Stimulated activated CD8-positive, alpha-beta memory T cell treated with anti-CD3 and anti-CD28 coated beads, Interleukin-12 subunit alpha, Interleukin-12 subunit beta, amount 100 ng/mL, for 24 hours (primary cell): Measurements from ENCODE around the gene PLEKHA6.

Experiments
- DNase-seq: peaks from one replicate; pipeline ENCODE4 v3.0.0-alpha.2; 2020; ENCODE audit errors: extremely low read depth

Gene PLEKHA6

DNA sequence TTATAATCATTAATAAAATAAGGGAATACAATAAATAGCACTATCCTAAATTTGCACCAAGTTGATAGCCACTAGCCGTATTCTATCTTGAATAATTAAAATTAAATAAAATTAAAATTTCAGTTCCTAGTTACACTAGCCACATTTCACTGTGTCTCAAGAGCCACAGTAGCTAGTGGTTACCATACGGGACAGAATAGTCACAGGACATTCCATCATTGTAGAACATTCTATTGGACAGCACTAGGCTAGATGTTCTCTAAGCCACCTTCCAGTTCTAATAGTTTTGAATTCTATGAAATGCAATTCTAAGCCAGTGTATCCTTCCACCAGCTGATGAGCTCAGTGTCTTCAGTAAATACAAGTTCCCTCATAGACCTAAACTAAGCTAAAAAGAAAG lies 74.8 kb downstream of the PLEKHA6 start:
- DNase-seq = no peak

DNA sequence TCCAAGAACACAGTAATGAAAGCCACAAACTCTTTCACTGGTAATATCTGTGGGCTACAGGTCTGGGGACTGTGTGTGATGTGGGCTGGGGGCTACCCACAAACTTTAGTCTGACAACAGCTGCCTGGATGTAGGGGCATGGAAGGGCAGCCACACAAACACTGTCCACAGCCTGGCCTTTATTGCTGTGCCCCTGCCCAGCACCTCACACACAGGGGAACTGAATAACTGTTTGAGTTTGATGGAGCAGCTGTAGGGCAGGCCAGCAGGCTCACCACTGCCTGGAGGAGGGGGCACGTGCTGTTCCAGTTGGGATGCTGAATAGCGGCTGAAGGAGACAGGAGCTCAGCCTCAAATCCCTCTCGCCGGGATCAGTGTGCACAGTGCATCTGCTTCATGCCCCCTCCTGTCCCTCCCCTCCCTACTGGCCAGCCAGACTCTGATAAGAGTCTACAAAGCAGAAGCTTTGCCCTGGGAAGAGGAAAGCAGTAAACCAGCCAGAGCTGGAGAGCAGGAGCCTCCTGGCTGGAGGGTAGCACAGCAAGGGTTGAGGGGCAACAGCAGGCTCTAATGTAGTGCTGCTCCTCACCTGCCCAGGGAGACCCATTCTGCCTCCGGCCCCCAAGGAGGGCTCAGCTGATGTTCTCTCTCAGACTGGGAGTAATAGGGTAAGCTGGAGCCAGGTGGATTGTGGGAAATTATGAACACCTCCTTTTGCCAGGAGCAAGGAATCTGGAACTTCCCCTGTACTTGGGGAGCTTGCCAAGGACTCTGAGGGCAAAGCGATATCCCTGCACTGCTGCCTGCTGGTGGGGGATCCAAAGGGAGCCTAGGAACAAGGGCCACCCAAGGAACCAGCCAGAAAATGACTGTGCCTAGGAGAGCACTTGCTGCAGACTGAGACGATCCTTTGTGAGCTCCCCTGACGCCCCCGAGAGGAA lies 75.7 kb downstream of the PLEKHA6 start:
- DNase-seq = no peak

DNA sequence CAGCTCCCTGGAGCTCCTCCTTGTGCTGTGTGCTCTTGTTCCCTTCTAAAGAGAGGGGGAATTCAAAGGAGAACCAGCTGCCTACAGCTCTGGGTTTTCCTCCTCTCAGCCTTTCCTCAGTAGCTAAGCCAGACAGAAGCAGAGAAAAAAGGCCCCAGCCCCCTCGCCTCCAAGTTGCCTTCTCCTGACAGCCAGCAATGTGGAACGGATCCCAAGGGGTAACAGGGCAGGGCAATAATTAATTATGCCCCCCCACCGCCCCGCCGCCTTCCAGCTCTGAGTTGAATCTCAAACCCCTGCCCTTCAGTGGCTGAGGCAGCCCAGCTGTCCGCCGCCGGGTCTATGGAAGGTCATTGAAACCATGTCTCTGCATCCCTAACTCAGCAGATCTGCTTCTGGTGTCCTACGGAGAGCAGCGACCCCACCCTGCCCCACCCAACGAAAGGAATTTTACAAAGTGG lies 76.9 kb downstream of the PLEKHA6 start:
- no peak for DNase-seq

DNA sequence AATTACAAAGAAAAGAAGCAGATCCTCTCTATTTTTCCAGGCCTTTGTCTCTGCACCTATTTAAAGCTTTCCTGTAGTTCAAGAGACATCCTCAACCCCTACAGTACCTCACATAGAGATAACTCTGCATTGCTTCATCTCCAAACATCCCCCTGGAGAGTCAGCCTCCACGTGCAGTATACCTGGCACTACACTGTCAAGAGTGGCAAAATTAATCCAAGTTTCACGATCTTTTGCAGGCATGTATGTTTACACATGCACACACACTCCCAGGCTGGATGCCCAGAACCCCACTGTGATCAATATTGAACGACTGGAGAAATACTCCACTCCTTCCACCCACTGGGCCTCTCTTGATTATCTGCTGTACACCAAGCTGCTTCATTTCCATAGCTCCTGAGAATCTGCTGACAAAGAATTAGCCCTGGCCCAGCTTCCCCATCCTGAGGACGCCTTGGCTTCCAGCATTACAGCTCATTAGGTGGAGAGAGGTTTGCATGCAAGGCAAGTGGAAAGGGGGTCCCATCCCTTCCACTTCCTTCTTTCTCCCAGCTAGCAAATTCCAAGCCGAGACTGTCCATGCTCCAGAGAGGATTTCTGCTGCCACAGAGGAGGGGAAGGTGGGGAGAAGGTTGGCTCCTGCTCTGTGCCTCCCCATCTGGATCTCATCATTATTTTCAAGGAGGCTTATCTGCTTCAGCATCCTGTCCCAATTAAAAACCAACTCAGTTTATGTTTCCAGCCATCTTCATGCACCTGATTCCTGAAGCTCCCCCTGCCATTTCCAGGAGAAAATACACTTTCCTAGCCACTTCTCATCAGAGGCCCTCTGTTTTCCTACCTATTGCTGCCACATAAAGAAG lies 79.4 kb downstream of the PLEKHA6 start:
- no peak for DNase-seq

DNA sequence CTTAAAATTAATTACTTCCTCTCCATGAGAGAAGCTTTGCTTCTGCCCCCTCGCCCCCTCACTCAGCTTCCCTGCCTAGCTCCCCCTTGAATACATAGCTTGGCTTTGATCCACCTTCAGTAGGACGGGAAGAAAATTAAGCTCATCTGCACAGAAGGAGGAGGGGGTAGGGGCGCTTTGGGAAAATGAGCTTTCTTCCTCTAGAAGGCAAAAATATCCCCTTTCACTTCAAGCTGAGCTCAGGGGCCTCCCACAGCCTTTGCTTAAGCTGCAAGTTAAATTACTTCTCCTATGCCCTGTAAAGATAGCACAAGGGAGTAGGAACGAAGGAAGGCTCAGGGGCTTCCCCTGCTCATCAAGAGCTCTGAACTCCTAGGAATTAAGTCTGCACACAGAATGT lies 80.8 kb downstream of the PLEKHA6 start:
- no peak for DNase-seq

DNA sequence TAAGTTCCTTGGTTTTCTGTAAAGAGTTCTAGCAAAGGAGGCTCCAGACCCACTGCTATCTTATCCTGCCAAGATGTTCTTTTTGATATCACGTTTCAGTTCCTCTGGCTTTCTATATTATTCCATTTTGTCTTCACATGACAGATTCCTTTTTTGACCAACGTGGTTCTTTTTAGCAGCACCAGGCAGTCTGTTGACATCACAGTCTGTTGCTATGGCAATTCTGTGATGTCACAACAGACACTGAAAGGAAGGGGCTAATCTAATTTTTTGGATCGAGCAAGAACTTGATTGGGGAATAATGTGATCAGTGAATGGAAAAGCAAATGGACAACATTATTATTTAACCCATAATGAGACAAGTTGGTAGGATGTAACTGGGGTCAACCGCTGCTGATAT lies 81.5 kb downstream of the PLEKHA6 start:
- DNase-seq = no peak

DNA sequence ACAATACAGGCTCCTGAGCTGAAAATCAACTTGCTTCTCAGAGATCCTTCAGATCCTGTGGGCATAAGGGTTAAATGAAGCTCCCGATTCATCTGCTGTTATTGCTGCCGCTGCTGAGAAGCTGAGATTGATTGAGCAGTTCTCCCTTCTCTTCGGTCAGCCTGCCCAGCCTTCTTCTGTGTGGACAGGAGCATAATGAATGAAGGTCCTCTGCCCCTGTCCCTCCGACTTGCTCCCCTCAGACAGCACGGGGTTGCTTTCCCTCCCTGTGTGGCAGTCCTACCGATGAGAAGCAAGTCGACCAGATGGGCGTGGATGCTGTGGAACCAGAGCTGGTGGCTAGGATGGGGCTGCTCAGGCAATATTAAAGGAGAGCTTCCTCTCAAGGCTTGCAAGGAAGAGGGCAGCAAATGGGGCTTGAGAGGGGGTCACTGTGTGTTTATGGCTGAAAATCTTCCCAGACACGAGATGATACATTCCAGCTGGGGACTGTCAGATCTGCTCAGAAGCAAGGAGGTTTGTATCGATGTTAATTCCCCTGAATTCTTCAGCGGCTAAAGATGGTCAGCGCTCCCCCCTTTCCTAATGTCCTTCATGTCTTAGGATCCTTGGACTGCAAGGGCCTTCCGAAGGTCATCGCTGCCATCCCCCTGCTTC lies 82.0 kb downstream of the PLEKHA6 start:
- DNase-seq = no peak

DNA sequence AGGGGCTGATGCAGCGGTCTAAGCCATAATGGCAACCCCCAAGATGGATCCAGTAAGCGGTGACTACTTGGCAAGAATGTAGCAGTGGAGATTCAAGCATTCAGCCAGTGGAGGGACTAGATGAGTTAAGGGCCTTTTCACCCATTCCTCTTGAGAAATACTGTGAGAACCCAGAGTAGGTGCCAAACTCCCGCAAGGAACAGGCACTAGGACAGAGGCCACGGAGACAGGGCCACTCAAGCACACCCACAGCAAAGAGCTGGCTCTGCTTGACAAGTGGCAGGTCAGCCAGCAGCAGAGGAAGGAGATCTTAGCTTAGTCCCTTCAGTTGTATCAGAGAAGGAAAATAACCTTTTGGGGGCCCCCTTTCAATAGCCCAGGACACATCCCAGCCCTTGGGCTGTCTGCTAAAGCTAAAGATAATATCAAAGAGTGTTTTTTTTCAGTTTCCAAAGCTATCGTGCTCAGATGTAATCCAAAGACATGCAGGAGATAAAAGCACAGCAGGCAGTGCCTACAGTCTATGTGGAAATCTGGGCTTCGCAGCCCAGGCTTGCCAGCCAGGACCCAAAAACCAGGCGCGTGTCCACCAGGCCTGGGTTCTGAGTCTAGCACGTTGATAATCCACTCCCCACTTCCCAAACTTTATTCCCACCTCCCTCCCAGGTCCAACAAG lies 83.9 kb downstream of the PLEKHA6 start:
- DNase-seq = no peak

DNA sequence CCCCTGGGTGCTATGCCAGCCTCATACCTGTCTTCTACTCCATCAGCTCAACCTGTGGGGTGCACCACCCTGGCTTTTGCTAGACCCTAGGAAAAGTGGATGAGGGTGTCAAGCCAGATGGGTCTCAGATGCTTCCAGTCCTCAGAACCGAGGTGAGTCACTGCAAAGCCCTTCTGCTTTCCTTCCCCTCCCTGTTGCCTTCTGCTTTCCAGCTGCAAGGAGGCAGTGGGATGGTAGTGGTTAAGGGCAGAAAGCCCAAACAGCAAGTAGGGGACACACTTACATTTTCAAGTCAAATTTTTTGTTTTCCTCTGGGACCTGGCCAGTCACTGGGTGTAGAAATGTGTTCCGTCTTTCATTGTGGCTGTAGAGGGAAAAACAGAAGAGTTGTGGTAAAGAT lies 85.3 kb downstream of the PLEKHA6 start:
- DNase-seq = no peak

DNA sequence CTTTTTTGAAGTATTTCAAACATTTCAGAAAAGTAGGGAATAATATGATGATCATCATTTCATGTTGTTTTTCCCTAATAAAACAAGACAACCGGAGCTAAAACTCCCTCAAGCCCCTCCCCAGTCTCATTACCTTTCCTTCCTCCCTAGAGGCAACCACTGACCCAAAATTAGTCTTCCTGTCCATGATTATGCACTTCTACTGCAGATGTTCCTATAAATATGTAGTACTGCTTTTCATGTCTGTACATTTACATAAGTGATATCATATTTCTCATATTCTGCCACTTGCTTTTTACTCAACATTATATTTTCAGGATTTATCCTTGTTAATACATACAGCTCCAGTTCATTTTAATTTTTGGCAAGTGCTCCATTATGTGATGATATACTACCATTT lies 87.2 kb downstream of the PLEKHA6 start:
- DNase-seq = no peak

DNA sequence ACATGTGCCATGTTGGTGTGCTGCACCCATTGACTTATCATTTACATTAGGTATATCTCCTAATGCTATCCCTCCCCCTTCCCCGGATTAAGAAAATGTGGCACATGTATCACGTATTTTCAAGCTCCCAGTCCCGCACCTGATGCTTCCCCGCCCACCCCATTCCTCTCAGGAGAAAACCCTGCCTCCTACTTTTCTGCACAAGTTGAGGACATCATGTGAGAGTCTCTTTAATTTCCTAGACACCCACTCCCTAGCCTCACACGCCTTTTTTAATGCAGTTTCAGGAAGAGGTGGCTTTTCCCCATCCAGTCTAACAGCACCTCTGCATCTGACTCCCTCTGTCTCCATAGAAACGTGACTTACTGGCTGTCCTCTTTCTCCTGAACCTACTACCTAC lies 87.8 kb downstream of the PLEKHA6 start:
- no peak for DNase-seq

DNA sequence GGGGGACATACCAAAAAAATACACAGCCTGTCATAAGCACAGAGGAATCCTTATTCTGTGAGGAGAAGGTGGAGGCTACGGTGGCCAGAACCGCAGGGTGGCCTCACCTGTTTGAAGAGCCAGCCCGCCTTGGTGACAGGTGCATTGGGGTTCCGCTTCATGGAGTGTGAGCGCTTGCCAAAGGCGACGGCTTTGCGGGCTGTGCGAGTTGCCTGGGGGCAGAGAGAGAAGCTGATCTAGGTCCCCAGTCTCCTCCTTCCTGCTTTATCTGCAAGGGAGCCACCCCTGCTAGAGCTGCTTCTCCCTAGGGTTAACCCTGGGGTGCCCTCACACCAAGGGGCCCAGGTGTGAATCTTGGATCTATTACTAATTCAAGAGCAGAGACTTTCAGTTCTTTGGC lies 91.6 kb downstream of the PLEKHA6 start:
- DNase-seq = no peak

DNA sequence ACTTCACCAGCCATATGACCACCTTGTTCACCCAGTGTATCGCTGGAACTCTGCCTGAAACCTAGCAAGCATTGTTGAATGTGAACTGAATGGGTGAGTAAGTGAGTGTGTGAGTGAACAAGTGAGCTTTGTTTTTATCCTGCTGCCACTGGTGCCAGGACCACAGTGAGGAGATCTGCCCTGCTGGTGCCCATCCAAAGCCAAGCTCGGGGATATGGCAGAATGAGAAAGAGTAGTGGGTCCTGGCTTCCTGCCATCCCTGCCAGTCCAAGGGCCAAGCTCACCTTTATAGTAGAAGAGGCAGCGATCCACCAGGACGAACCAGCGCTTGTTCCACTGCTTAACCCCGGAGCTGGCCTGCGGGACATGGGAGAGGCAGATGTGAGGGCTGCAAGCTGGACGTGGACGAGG lies 92.5 kb downstream of the PLEKHA6 start:
- no peak for DNase-seq

DNA sequence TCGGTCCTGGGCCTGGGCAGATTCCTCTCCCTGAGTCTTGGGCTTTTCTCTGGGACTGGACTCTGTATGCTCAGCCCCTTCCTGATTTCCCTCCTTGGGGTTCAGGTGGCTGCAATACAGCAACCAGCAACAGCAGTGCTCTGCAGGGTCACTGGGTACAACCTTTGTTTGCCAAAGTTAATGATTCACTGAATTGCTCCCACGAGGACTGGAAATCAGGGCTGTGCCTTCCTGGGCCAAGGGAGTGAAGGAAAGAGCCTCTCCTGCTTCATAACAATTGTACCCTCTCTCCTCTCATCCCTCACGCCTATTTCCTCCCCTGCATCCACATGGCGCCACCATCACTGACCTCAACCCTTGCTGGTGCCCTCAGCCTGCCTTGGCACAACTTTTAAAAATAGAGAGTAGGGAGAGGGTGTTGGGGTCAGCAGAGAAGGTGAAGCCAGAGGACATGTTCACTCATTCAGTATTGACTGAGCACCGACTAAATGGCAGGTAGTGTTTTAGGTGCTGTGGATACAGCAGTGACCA lies 93.2 kb downstream of the PLEKHA6 start:
- no peak for DNase-seq

DNA sequence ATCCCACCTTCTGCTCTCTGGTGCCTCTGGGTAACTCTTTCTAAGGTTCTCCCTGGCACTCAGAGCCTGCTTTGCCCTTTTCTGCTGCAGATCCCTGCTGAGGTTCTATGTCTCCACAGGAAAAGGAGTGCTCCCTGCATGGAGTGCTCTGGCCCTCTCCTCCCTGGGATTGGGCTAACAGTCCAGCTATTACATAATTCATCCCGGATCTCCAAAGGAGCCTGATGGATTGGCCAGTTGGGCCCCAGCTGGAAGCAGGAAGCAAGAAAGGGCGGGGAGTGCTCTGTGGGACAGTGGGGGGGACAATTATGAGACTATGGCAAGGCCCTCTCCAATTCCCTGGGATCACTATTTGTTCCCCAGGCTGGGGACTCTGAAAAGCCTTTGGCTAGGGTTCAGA lies 94.1 kb downstream of the PLEKHA6 start:
- no peak for DNase-seq

DNA sequence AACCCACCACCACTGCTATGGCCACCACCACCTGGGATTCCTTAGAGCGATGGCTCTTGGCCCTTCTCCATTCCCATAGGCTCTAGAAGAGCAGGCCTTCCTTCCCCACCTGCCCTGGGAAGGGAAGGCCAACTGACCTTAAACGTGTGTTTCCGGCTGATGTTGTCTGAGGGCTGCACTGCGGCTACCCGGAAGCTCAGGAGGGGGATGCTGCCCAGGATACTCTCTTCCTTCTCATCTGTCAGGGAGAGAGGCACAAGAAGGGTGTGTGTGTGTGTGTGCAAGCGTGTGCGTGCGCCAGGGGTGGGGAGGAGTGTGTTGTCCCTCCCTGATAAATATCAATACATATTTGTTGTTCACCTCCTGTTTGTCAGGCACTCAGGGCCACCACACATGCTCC lies 94.9 kb downstream of the PLEKHA6 start:
- no peak for DNase-seq

DNA sequence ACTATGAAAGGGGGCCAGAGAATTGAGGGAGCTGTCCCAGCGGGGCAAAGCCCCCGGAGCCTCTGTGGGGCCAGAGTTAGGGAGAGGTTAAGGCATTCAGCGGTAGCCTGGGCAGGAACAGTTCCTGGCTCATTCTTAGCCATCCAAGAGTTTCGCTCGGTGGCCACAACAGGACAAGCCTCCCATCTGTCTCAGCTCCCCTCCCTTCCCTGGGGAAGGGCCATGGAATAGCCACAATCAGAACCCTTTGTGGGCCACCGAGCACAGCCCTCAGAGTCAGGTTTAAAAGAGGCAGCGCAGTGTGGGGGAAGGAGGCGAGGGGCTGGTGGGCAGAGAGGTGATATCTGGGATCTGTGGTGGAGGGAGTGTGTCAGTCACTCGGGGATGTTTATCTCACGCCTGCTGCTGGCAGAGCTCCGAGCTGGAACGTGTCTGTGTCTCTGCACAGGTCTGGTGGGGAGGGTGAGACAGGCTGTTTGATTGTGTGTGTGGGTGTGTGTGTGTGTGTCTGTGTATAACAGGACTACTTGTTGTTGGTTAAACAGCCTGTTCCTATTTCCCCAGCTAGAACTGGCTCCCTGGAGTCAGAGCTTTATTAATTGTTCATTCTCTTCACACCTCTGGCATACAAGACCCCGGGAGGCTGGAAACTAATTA lies 96.3 kb downstream of the PLEKHA6 start:
- no peak for DNase-seq

DNA sequence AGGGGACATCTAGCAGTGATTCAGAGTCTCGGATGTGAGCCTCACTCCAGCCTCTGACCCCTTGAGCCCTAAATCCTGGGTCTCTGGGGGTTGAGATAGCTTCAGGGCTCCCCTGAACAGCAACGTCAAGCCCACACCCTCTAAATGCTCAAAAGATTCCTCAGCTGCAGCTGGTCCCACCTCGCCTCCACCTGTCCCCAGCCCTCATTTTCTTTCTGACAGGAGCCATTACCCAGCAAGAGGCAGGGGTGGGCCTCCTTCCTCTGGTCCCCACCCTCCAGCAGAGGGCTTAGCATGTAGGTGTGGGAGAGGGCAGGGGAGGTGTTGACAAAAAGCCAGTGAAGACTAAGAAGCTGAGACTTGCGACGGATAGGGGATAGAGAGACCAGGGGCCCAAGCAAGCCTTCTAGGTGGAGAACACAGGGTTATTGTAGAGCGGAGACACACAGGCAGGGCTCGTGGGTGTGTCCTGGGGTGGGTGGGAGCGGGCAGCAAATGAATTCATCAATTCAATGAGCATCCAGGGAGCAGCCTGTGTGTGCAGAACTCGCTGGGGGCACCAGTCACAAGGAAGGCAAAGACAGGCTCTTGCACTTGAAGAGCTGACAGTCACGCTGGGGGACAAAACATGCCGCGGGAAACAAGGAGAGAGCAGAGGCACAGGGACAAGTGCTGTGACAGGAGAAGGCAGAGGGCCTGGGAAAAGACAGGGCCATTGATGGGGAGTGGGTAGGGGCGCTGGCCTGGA lies 97.0 kb downstream of the PLEKHA6 start:
- DNase-seq = no peak

DNA sequence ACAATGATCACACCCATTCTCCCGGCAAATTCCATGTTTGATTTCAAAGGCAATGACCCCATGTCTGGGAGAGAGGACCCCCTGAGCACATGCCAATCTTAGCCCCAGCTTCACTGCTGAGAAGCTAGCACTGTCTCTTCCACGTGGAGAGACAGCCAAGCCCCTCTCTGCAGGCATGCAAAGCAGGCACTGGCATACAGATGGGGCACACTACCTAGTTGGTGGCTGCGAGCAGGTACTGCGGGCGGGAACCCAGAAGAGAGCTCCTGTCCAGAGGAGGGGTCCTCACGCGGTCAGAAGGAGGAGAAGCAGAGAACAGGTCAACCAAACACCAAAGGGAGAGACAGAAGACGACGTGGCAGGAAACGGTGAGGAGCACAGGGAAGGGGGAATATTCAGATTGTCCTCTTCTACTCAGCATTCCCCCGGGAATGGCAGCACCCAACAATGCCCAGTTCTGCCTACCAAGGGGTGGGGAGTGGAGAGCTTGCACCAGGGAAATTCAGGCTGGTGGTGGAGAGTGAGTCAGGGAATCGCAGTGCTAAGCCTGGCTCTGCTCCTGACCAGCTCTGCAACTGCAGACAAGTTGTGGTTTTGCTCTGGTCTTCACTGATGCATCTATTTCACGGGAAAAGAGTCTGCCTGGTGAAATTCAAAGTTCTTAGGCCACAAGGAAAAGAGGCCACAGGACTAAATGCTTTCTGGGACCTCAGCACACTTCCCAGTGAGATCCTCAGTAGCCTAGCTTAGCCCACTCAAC lies 97.8 kb downstream of the PLEKHA6 start:
- DNase-seq = no peak
